ENCODE measurements around the gene COPS9. TPM values are rescaled to one million over a fixed set of nuclear protein-coding genes. Genes with fewer than 3 reads are reported as not detected.

Gene COPS9
- total RNA-seq, 2 experiments from 2014 or later, result 62.6 to 92.1 TPM

- Mint-ChIP-seq H3K9me3 (ENCODE audit: low read depth) (no peaks in the 10 kb centered on the region), H3K4me3 (no peak overlapping the region), H3K4me1 (peaks cover 17% of the 10 kb centered on the region), H3K27ac (no peak overlapping the region), H3K36me3 (ENCODE audit: low read depth) (peaks cover 49% of the 10 kb centered on the region), H3K27me3 (no peaks in the 10 kb centered on the region)
- DNase-seq (no peak), ATAC-seq (no peak)
- CTCF ChIA-PET, result no interaction called here
- intact Hi-C loops (cut with DNase I, micrococcal nuclease), result loop anchor here in 1 of 2 experiments (10.0 kb wide), 1 partner anchor 304 kb away; the partner anchor contains the start of gene GPC1
- POLR2A ChIA-PET, result no interaction called here
Observed at GRCh38 chr2:240131296-240131695, 4.8 kb downstream of the COPS9 start.

- Mint-ChIP-seq H3K27me3 (no peaks in the 10 kb centered on the region), H3K9me3 (ENCODE audit: low read depth) (no peaks in the 10 kb centered on the region), H3K27ac (no peak overlapping the region), H3K4me1 (peaks cover 16% of the 10 kb centered on the region), H3K36me3 (ENCODE audit: low read depth) (peaks cover 51% of the 10 kb centered on the region), H3K4me3 (no peak overlapping the region)
- ATAC-seq (no peak), DNase-seq (no peak)
- CTCF ChIA-PET, result interaction anchor here (0.9 to 1.2 kb wide), 2 partner anchors 22 to 31 kb away, joined by 3 to 4 read pairs; no protein-coding TSS in a partner anchor
- POLR2A ChIA-PET, result interaction anchor here (0.6 kb wide), 1 partner anchor 9 kb away, joined by 4 read pairs; no protein-coding TSS in a partner anchor
- intact Hi-C loops (cut with DNase I, micrococcal nuclease), result loop anchor here in 1 of 2 experiments (10.0 kb wide), 1 partner anchor 304 kb away; the partner anchor contains the start of gene GPC1
Observed at GRCh38 chr2:240130393-240131195, 5.5 kb downstream of the COPS9 start.

GRCh38 chr2:240129731-240130392, 6.2 kb downstream of the COPS9 start:
- Mint-ChIP-seq H3K4me3 (no peak overlapping the region), H3K9me3 (ENCODE audit: low read depth) (no peaks in the 10 kb centered on the region), H3K27me3 (no peaks in the 10 kb centered on the region), H3K36me3 (ENCODE audit: low read depth) (peaks cover 55% of the 10 kb centered on the region), H3K4me1 (peaks cover 10% of the 10 kb centered on the region), H3K27ac (no peak overlapping the region)
- CTCF ChIA-PET, result interaction anchor here (0.7 to 1.2 kb wide), 3 partner anchors 23 to 478 kb away, joined by 3 to 4 read pairs (median 4); no protein-coding TSS in a partner anchor
- no peak for DNase-seq
- no peak for ATAC-seq
- POLR2A ChIA-PET, result interaction anchor here (0.6 kb wide), 1 partner anchor 10 kb away, joined by 4 read pairs; no protein-coding TSS in a partner anchor
- intact Hi-C loops (cut with DNase I, micrococcal nuclease), result loop anchor here in 1 of 2 experiments (10.0 kb wide), 1 partner anchor 305 kb away; the partner anchor contains the start of gene GPC1

GRCh38 chr2:240129311-240129710, 6.8 kb downstream of the COPS9 start:
- ChIA-PET CTCF (interaction anchor here (0.6 to 1.2 kb wide), 3 partner anchors 30 to 1345 kb away, joined by 3 to 4 read pairs (median 3); no protein-coding TSS in a partner anchor), POLR2A (interaction anchor here (0.7 kb wide), 1 partner anchor 625 kb away, joined by 4 read pairs; no protein-coding TSS in a partner anchor)
- H3K4me3 Mint-ChIP-seq, result no peak overlapping the region
- peaks cover 55% of the 10 kb centered on the region for H3K36me3 Mint-ChIP-seq (ENCODE audit: low read depth)
- no peaks in the 10 kb centered on the region for H3K9me3 Mint-ChIP-seq (ENCODE audit: low read depth)
- intact Hi-C loops (cut with DNase I, micrococcal nuclease), result no loop called here
- H3K4me1 Mint-ChIP-seq, result peaks cover 5% of the 10 kb centered on the region
- DNase-seq (no peak), ATAC-seq (no peak)
- no peaks in the 10 kb centered on the region for H3K27me3 Mint-ChIP-seq
- no peak overlapping the region for H3K27ac Mint-ChIP-seq

- Mint-ChIP-seq H3K27me3 (no peaks in the 10 kb centered on the region), H3K4me1 (no peaks in the 10 kb centered on the region), H3K27ac (no peak overlapping the region), H3K9me3 (ENCODE audit: low read depth) (no peaks in the 10 kb centered on the region), H3K36me3 (ENCODE audit: low read depth) (peaks cover 50% of the 10 kb centered on the region), H3K4me3 (no peak overlapping the region)
- POLR2A ChIA-PET, result interaction anchor here (0.7 kb wide), 1 partner anchor 625 kb away, joined by 4 read pairs; no protein-coding TSS in a partner anchor
- CTCF ChIA-PET, result interaction anchor here (0.6 to 1.0 kb wide), 3 partner anchors 138 to 1344 kb away, joined by 3 to 4 read pairs (median 4); no protein-coding TSS in a partner anchor
- intact Hi-C loops (cut with DNase I, micrococcal nuclease), result no loop called here
- ATAC-seq (no peak), DNase-seq (no peak)
Observed at GRCh38 chr2:240128608-240129145, 7.4 kb downstream of the COPS9 start.

- H3K4me1 Mint-ChIP-seq, result no peaks in the 10 kb centered on the region
- H3K36me3 Mint-ChIP-seq (ENCODE audit: low read depth), result peaks cover 46% of the 10 kb centered on the region
- DNase-seq (no peak), ATAC-seq (no peak)
- no peak overlapping the region for H3K4me3 Mint-ChIP-seq
- intact Hi-C loops (cut with DNase I, micrococcal nuclease), result no loop called here
- no peak overlapping the region for H3K27ac Mint-ChIP-seq
- ChIA-PET CTCF (interaction anchor here (1.0 kb wide), 1 partner anchor 138 kb away, joined by 4 read pairs; no protein-coding TSS in a partner anchor), POLR2A (no interaction called here)
- H3K9me3 Mint-ChIP-seq (ENCODE audit: low read depth), result no peaks in the 10 kb centered on the region
- no peaks in the 10 kb centered on the region for H3K27me3 Mint-ChIP-seq
Observed at GRCh38 chr2:240127911-240128607, 8.0 kb downstream of the COPS9 start.

GRCh38 chr2:240127191-240127750, 8.8 kb downstream of the COPS9 start:
- Mint-ChIP-seq H3K27ac (no peak overlapping the region), H3K9me3 (ENCODE audit: low read depth) (no peaks in the 10 kb centered on the region), H3K4me1 (peaks cover 2% of the 10 kb centered on the region), H3K4me3 (no peak overlapping the region), H3K36me3 (ENCODE audit: low read depth) (peaks cover 41% of the 10 kb centered on the region), H3K27me3 (no peaks in the 10 kb centered on the region)
- CTCF ChIA-PET, result no interaction called here
- DNase-seq (no peak), ATAC-seq (no peak)
- POLR2A ChIA-PET, result no interaction called here
- intact Hi-C loops (cut with DNase I, micrococcal nuclease), result no loop called here

GRCh38 chr2:240126731-240127130, 9.4 kb downstream of the COPS9 start:
- DNase-seq, result no peak
- CTCF ChIA-PET, result interaction anchor here (0.7 kb wide), 1 partner anchor 16 kb away, joined by 3 read pairs; no protein-coding TSS in a partner anchor

GRCh38 chr2:240125742-240126141, 10.4 kb downstream of the COPS9 start:
- Mint-ChIP-seq H3K27ac (no peak overlapping the region), H3K9me3 (ENCODE audit: low read depth) (no peaks in the 10 kb centered on the region), H3K4me1 (peaks cover 14% of the 10 kb centered on the region), H3K36me3 (ENCODE audit: low read depth) (peaks cover 31% of the 10 kb centered on the region), H3K27me3 (no peaks in the 10 kb centered on the region), H3K4me3 (no peak overlapping the region)
- DNase-seq (no peak), ATAC-seq (no peak)
- intact Hi-C loops (cut with DNase I, micrococcal nuclease), result no loop called here
- POLR2A ChIA-PET, result no interaction called here
- CTCF ChIA-PET, result interaction anchor here (0.6 to 0.7 kb wide), 2 partner anchors 15 to 17 kb away, joined by 3 read pairs; no protein-coding TSS in a partner anchor

More at GRCh38 chr2:240126731-240127130, 9.4 kb downstream of the COPS9 start:
- Mint-ChIP-seq H3K4me1 (peaks cover 4% of the 10 kb centered on the region), H3K27ac (no peak overlapping the region), H3K9me3 (ENCODE audit: low read depth) (no peaks in the 10 kb centered on the region), H3K4me3 (no peak overlapping the region), H3K36me3 (ENCODE audit: low read depth) (peaks cover 37% of the 10 kb centered on the region), H3K27me3 (no peaks in the 10 kb centered on the region)
- ATAC-seq, result no peak
- POLR2A ChIA-PET, result no interaction called here
- intact Hi-C loops (cut with DNase I, micrococcal nuclease), result no loop called here

GRCh38 chr2:240124651-240125030, 11.5 kb downstream of the COPS9 start:
- Mint-ChIP-seq H3K36me3 (ENCODE audit: low read depth) (peaks cover 20% of the 10 kb centered on the region), H3K9me3 (ENCODE audit: low read depth) (no peaks in the 10 kb centered on the region), H3K27me3 (no peaks in the 10 kb centered on the region), H3K4me1 (peaks cover 14% of the 10 kb centered on the region), H3K27ac (no peak overlapping the region), H3K4me3 (no peak overlapping the region)
- ChIA-PET CTCF (no interaction called here), POLR2A (no interaction called here)
- intact Hi-C loops (cut with DNase I, micrococcal nuclease), result no loop called here
- ATAC-seq (no peak), DNase-seq (no peak)

Measured in activated CD4-positive, alpha-beta T cell treated with anti-CD3 and anti-CD28 coated beads for 36 hours (primary cell).